Measurements from ENCODE around the gene PRKCB. TPM values are rescaled to one million over a fixed set of nuclear protein-coding genes. Genes with fewer than 3 reads are reported as not detected.

PRKCB gene
- total RNA-seq, 1 experiment from 2014 or later = not detected

- Histone ChIP-seq H3K27me3 (ENCODE audit: low read length) (peaks cover 8% of the 10 kb centered on the region), H3K4me2 (ENCODE audit: low read length) (no peak overlapping the region), H3F3A (ENCODE audit: low read length, unreplicated experiment) (no peaks in the 10 kb centered on the region), H3K9me2 (replicated peaks; ENCODE audit: low read length) (no peaks in the 10 kb centered on the region), H3K4me1 (ENCODE audit: insufficient read depth, low read length) (no peaks in the 10 kb centered on the region), H4K20me1 (ENCODE audit: low read length) (no peaks in the 10 kb centered on the region), H3K27ac (ENCODE audit: low read length) (no peak overlapping the region), H3K79me2 (ENCODE audit: low read length) (no peaks in the 10 kb centered on the region), H3K36me3 (ENCODE audit: low read depth, low read length) (no peaks in the 10 kb centered on the region), H3K4me3 (ENCODE audit: low read length) (no peak overlapping the region), H2AFZ (ENCODE audit: low read length) (no peak overlapping the region), H3K9ac (ENCODE audit: low read length) (no peak overlapping the region), H3K9me3 (ENCODE audit: low read length) (no peaks in the 10 kb centered on the region)
- no peak for DNase-seq
- POLR2A ChIA-PET (ENCODE audit: unreplicated experiment) = no interaction called here
- no TSS peak for BruUV-seq (replicated peaks)
- no peak for TF ChIP-seq EZH2phosphoT487 (IDR thresholded peaks at IDR 0.05; ENCODE audit: borderline replicate concordance, low read length)
- TF ChIP-seq, protein P1, sequence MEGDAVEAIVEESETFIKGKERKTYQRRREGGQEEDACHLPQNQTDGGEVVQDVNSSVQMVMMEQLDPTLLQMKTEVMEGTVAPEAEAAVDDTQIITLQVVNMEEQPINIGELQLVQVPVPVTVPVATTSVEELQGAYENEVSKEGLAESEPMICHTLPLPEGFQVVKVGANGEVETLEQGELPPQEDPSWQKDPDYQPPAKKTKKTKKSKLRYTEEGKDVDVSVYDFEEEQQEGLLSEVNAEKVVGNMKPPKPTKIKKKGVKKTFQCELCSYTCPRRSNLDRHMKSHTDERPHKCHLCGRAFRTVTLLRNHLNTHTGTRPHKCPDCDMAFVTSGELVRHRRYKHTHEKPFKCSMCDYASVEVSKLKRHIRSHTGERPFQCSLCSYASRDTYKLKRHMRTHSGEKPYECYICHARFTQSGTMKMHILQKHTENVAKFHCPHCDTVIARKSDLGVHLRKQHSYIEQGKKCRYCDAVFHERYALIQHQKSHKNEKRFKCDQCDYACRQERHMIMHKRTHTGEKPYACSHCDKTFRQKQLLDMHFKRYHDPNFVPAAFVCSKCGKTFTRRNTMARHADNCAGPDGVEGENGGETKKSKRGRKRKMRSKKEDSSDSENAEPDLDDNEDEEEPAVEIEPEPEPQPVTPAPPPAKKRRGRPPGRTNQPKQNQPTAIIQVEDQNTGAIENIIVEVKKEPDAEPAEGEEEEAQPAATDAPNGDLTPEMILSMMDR (conservative IDR thresholded peaks at IDR 0.05; ENCODE audit: low read depth, low read length) = no peak
- no peak for TF ChIP-seq EZH2 (IDR thresholded peaks at IDR 0.05; ENCODE audit: low read length, unreplicated experiment)
- intact Hi-C loops (cut with micrococcal nuclease) = no loop called here
- CTCF ChIA-PET = no interaction called here
- ATAC-seq = no peak
These were observed 20.5 kb downstream of the PRKCB start for GRCh38 chr16:23856251-23856709.

DNA sequence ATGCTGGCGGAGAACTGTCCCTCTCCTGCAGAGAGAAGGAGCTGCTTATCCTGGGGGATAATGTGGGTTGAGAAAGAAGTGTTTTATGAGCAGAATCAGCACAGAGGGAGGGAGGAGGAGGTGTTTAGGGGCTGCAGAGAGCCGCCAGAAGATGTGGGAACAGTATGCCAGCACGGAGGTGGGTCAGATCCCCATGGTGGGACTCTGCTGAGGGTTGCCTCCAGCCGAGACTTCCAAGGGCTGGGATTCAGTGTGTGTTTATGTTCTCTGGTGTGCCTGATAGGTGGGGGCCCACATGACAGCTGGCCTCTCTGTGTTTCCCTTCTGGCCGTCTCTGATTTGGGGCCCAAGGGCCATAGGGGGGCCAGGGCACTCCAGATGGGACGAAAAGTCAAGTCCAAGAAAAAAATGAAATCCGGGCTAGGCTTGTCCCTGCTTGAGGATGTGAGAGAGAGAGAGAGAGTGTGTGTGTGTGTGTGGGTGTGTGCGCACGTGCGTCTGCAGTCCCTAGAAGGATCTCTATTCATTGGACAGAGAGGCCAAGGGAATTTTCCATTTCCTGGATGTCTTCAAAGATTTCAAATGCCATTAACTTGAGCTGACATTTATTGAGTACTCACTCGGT is 21.6 kb downstream of the PRKCB start:
- Histone ChIP-seq H3K4me2 (ENCODE audit: low read length) (no peak overlapping the region), H3K36me3 (ENCODE audit: low read depth, low read length) (no peaks in the 10 kb centered on the region), H2AFZ (ENCODE audit: low read length) (no peak overlapping the region), H3K4me3 (ENCODE audit: low read length) (no peak overlapping the region), H3K9ac (ENCODE audit: low read length) (no peak overlapping the region), H3K4me1 (ENCODE audit: insufficient read depth, low read length) (no peaks in the 10 kb centered on the region), H3K9me2 (replicated peaks; ENCODE audit: low read length) (no peaks in the 10 kb centered on the region), H3K79me2 (ENCODE audit: low read length) (no peaks in the 10 kb centered on the region), H3K9me3 (ENCODE audit: low read length) (no peaks in the 10 kb centered on the region), H3F3A (ENCODE audit: low read length, unreplicated experiment) (no peaks in the 10 kb centered on the region), H3K27me3 (ENCODE audit: low read length) (peaks cover 18% of the 10 kb centered on the region), H4K20me1 (ENCODE audit: low read length) (no peaks in the 10 kb centered on the region), H3K27ac (ENCODE audit: low read length) (no peak overlapping the region)
- ATAC-seq = no peak
- ChIA-PET CTCF (no interaction called here), POLR2A (ENCODE audit: unreplicated experiment) (no interaction called here)
- intact Hi-C loops (cut with micrococcal nuclease) = no loop called here
- TF ChIP-seq, protein P1 (conservative IDR thresholded peaks at IDR 0.05; ENCODE audit: low read depth, low read length) = no peak
- TF ChIP-seq EZH2 (IDR thresholded peaks at IDR 0.05; ENCODE audit: low read length, unreplicated experiment) = no peak
- TF ChIP-seq EZH2phosphoT487 (IDR thresholded peaks at IDR 0.05; ENCODE audit: borderline replicate concordance, low read length) = no peak
- no peak for DNase-seq
- BruUV-seq (replicated peaks) = no TSS peak

- Histone ChIP-seq H3K27me3 (ENCODE audit: low read length) (peaks cover 22% of the 10 kb centered on the region), H3K79me2 (ENCODE audit: low read length) (no peaks in the 10 kb centered on the region), H3K9me2 (replicated peaks; ENCODE audit: low read length) (no peaks in the 10 kb centered on the region), H2AFZ (ENCODE audit: low read length) (no peak overlapping the region), H3K27ac (ENCODE audit: low read length) (no peak overlapping the region), H3K9me3 (ENCODE audit: low read length) (no peaks in the 10 kb centered on the region), H3K4me3 (ENCODE audit: low read length) (no peak overlapping the region), H3K4me2 (ENCODE audit: low read length) (no peak overlapping the region), H3K4me1 (ENCODE audit: insufficient read depth, low read length) (no peaks in the 10 kb centered on the region), H3K36me3 (ENCODE audit: low read depth, low read length) (no peaks in the 10 kb centered on the region), H3K9ac (ENCODE audit: low read length) (no peak overlapping the region), H3F3A (ENCODE audit: low read length, unreplicated experiment) (no peaks in the 10 kb centered on the region), H4K20me1 (ENCODE audit: low read length) (no peaks in the 10 kb centered on the region)
- ChIA-PET POLR2A (ENCODE audit: unreplicated experiment) (no interaction called here), CTCF (interaction anchor here (0.6 kb wide), 1 partner anchor 640 kb away, joined by 3 read pairs; no protein-coding TSS in a partner anchor)
- no peak for ATAC-seq
- no peak for DNase-seq
- intact Hi-C loops (cut with micrococcal nuclease) = no loop called here
- TF ChIP-seq, protein P1 (conservative IDR thresholded peaks at IDR 0.05; ENCODE audit: low read depth, low read length) = no peak
- TF ChIP-seq EZH2phosphoT487 (IDR thresholded peaks at IDR 0.05; ENCODE audit: borderline replicate concordance, low read length) (no peak), EZH2 (IDR thresholded peaks at IDR 0.05; ENCODE audit: low read length, unreplicated experiment) (no peak)
- BruUV-seq (replicated peaks) = no TSS peak
These were observed 22.1 kb downstream of the PRKCB start for GRCh38 chr16:23857881-23858269.

Data from PC-3 (cell line).